DMS153 (cell line): ENCODE results near the gene PTPN7.
"Not testable (repeated sequence)": the region's sequence is repeated elsewhere in the genome, so short reads cannot be mapped to it uniquely, and the experiment has no call there.

Experiments used
- DNase-seq: peaks from one replicate; lab custom pipeline; 2025; lab: John Stamatoyannopoulos, UW

The PTPN7 gene

DNA sequence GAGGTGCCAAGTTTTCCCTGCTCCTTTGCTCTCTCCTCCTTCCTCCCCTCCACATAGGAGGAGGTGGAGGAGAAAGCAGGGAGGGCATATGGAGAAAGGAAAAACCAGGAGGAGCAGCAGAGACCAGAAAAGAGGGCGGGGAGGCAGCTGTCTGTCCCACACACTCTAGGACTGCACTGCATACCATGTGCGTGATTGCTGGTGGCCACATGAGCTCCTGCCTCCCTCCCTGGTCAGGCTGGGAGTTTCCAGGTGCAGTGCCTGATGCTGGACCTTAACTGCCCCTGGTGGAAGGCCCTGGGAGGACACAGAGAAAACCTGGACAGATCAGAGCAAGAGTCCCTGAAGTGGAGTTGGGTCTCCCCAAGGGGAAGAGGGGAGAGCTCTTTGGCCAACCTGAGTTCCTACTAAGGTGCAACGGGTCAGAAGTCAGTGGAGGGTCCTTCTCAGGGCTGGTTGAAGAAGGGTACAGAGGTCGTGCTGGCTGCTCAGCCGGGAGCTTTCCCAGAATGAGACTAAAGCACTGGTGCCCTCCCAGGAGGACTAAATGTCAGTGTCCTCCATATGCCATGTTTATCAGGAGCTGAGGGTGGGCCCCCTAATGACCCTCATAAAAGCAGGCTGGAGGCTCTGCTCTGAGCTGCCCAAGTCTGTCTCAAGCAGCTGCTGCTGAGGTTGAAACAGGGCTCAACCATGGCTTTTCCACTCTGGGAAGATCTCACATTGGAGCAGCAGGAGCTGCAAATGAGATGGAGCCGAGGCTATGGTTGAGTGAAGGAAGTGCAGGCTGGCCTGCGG, 29.7 kb upstream of the PTPN7 start:
- DNase-seq = no peak

DNA sequence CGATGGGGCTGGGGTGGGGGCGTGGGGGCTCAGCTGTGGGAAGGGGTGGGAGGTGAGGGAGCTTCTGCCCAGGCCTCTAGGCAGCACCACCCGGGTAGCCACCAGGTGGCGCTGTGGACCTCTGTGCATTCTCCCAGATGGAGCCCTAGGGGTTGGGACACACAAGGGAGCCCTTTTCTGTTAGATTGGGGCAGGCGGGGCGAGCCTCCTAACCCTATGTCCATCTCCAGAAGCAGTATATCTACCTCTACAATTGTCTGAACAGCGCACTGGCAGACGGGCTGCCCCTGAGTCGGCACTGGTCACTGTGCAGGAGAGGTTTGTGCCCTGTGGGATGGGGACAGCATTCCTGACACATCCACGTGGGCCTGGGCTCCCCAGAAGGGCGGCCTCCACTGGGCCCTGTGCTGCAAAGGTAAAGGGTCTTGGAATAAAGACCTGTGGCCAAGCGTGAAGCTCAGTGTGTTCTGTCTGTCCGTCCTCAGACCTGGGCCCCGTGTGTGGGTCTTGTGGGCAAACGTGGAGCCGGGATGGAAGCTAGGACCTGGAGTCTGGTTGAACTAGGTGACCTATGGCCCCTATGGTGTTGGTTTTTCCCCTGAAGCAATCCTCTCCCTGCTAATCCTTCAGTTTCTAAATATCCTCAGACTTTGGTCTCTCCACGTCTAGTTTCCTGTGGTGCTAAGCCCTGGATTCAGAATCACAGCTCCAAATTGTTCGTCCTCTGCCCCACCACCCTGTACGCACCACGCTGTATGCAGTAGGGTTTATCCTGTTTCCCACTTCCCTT, 28.8 kb upstream of the PTPN7 start:
- no peak for DNase-seq

DNA sequence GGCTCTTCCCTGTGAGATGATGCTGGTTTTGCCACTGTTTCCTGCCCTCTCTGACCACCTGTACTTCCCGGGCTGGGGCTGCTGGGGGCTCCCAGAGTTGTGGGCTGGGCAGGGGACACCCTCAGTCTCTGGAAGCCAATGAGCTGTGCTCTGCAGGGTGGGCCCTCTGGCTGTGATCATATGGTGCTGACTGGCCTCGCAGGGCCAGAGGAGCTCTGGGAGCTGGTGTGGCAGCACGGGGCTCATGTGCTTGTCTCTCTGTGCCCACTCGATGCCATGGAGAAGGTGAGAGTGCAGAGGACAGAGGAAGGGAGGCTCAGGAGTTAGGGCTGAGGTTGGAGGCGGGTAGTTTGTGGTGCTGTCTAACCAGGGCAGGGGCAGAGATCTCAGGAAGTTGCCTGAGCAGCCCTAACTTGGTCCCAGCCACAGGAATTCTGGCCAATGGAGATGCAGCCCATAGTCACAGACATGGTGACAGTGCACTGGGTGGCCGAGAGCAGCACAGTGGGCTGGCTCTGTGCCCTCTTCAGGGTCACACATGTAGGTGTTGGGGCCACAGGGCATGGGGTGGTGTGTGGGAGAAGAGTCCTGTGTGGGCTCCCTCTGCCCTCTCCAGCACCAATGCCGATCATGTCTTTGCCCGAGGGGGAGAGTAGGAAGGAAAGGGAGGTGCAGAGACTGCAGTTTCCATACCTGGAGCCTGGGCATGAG, 27.4 kb upstream of the PTPN7 start:
- no peak for DNase-seq

DNA sequence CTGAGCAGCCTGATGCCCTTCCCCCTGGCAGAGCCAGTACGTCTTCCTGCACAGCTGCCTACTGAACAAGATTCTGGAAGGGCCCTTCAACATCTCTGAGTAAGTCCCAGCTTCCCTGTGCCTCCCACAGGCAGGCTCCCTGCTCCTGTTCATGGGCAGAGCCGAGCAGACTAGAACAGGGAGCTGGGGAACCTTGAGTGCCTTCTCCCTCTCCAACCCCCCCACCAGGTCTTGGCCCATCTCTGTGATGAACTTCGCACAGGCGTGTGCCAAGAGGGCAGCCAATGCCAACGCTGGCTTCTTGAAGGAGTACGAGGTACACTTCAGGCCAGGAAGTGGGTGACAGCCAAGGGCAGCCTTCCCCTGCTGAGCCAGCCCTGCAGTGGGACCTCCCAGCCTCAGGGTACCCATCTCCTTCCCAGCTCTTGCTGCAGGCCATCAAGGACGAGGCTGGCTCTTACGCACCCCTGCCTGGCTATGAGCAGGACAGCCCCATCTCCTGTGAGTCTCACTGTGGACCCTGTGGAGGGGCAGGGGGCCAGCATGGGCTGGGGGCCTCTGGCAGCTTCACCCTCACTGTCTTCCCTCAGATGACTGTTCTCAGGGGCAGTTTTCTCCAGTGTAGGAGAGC, 26.8 kb upstream of the PTPN7 start:
- no peak for DNase-seq

DNA sequence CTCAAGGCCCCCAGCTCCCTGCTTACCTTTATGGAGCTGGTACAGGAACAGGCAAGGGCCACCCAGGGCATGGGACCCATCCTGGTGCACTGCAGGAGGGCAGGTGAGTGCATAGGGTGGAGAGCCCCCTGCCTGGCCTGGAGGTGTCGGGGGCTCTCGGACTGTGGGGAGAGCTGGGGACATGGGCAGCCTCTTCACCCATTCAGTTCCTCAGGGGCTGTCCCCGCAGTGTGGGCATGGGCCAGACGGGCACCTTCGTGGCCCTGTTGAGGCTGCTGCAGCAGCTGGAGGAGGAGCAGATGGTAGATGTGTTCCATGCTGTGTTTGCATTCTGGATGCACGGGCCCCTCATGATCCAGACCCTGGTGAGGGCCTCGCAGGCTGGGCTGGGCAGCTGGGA, 25.9 kb upstream of the PTPN7 start:
- no peak for DNase-seq

DNA sequence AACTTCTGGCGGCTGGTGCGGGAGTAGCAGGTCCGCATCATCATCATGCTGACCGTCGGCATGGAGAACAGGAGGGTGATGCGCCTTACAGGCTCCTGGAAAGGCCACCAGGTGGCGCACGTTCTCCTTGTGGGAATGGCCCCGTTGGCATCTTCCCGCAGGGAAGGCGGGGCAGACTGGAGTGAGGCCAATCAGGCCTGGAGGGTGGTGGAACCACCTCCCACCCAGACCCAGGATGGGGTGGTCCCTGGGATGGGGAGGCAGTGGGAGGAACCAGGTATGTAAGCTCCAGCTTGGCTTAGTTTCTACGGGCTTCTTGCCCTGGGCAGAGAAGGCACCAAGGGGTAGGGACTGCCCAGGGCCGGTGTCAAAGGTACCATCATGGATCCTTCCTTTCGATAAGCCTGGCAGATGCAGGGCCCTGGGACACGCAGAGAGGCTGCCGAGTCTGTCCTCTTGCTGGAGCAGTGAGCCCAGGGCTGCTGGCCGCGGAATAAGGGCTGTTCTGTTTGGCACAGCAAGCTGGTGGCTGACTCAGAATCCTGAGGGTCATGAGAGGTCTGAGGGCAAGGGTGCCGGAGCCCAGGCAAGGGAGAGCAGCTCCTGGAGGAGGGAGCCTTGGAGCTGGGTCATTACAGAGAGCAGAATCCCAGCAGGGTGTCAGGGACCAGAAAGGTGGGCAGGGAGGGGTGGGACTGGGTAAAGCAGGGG, 24.5 kb upstream of the PTPN7 start:
- DNase-seq = peak; percentile 71

DNA sequence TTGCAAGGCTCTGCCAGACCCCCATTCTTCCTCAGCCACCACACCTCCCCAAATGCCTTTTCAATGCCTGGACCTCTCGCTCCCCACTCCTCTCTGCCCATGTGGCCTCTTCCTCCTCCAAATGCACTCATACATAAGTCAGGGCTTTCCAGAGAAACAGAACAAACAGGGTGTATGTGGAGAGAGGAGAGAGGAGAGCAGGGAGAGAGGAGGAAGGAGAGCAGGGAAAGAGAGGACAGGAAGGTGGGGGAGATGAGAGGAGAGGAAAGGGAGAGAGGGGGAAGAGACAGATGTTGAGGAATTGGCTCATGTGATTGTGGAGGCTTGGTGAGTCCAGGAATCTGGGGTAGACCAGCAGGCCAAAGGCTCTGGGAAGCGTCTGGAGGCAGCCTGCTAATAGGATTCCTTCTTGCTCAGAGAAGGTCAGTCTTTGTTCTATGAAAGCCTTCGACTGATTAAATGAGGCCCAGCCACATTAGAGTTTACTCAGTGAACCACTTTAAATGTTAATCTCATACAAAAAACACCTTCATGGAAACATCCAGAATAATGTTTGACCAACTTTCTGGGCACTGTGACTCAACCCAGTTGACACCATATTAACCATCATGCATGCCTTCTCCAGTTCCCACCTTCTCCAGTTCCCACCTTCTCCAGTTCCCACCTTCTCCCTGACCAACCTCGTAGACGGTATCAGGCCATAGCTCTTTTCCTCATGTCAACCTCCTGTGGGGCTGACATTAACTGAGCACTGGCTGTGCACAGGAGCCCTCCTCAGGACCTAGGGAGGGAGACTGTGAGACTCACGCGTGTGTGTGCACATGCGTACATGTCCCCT, 21.9 kb upstream of the PTPN7 start:
- DNase-seq = no peak

DNA sequence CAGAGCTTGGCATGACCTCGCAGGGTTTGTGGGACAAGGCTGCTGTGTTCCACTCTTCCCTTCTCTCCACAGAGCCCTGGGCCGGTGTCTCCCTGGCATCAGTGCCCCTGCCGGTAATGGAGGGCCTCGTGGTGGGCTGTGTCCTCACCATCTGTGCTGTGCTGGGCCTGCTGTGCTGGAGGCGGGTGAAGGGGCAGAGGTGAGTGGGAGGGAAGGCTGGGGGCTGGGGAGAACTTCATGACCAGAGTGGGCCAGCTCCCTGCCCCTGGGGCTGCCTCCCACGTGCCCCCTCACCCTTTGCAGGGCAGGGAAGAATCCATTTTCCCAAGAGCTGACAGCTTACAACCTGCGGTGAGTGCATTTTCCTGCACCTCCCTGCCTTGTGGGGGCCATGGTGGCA, 21.2 kb upstream of the PTPN7 start:
- DNase-seq = no peak

DNA sequence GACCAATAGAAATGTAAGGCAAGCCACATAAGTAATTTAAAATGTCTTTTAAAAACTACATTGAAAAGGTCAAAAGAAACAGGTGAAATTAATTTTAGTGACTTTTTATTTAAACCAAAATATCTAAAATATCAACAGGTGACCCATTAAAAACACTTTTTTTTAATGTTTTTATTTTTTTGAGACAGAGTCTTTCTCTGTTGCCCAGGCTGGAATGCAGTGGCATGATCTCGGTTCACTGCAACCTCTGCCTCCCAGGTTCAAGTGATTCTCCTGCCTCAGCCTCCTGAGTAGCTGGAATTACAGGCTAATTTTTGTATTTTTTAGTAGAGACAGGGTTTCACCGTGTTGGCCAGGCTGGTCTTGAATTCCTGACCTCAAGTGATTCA, 20.3 kb upstream of the PTPN7 start:
- DNase-seq = not testable (repeated sequence)

DNA sequence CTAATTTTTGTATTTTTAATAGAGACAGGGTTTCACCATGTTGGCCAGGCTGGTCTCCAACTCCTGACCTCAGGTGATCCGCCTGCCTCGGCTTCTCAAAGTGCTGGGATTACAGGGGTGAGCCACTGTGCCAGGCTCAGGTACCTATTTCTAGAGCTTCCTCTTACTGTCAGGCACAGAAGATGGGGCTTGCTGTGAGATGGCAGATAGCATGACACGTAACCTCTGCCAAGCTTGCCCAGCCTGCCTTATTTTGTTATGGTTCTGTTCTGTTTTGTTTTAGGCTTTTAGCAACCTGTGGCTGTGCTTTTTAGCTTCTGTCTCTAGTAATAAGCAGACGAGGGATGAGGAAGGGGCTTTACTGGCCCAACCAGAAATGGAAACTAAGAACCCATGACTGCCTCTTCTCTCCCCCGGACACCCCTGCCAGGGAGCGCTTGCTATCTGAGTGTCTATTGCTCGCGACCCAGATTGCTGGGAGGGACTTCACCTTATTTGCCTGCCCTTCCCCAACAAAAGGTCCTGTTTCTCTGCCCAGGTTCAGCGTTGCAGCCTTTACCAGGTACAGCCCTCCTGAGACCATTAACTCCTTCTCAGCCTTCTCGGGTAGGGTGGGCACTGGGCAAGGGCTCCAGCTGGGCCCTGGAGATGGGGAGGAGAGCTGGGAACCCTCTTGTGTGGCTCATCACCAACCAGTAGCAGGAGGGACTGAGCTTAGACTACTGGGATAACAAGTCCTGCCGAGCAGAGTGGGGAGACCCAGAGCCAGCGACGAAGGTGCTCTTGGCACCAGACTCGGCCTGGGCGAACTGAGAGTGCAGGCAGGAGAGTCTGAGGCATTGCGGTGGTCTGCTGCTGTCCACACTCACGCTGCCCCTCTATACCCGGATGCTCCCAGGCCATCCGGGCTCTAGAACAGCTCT, 19.7 kb upstream of the PTPN7 start:
- DNase-seq = no peak

DNA sequence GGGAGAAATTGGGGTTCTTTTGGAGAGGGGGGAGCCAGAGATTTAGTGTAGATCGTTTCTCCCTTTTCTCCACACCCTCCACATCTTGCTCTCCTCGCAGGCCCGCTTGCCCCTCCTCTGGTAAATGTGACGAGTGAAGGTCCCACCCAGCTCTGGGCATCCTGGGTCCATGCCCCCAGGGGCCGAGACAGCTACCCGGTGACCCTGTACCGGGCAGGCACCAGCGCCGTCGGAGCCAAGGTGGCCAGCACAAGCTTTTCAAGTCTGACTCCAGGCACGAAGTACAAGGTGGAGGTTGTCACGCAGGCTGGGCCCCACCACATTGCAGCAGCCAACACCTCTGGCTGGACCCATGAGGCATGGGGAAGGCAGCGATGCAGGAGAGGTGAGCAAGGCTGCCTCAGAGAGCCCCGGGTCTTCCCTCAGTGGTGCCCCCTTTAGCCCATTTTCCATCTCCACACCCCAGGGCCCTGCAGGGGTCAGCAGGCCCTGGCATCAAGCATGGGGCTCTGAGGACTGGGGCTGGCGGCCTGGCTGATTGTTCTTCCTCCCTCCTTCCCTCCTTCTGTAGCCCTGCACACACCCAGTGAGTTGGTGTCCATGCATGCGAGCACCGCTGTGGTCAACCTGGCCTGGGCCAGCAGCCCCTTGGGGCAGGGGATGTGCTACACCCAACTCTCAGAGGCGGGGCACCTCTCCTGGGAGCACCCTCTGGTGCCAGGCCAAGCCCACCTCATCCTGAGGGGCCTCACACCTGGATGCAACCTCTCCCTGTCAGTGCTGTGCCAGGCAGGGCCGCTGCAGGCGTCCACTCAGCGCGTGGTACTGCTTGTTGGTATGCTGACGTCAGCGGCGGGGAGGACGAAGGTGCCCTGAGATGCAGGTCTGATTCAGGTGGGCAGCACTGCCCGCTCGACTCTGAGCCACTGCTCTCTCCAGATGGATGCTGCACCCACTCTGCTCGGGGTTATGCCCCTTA, 16.8 kb upstream of the PTPN7 start:
- no peak for DNase-seq

DNA sequence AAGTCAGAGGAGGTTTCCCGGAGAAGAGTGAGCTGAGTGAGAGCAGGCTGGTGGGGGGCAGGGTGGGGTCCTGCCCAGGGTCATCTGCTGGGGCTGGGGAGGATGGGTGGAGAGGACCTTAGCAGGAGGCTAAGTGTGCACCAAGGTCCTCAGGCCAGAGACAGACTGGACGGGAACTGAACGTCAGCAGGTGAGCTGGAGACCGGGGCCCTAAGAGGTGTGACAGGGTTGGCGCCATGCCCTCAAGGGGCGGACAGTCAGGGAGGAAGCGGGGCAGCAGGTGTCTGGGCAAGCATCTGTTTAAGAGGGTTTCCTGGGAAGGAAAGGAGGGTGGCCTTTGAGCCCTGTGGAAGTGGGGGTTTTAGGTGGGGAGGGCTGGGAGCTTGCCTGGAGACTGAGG, 13.6 kb upstream of the PTPN7 start:
- no peak for DNase-seq

DNA sequence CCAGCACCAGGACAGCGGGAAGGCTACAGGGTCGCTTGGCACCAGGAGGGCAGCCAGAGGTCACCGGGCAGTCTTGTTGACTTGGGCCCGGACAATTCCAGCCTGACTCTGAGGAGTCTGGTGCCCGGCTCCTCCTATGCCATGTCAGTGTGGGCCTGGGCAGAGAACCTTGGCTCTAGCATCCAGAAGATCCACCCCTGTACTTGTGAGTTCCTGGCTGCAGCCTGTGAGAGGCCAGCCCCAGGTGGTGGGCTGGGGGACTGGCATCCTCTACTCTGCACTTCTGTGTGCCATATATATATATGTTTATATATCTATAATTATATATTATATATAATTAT, 11.6 kb upstream of the PTPN7 start:
- DNase-seq = no peak

DNA sequence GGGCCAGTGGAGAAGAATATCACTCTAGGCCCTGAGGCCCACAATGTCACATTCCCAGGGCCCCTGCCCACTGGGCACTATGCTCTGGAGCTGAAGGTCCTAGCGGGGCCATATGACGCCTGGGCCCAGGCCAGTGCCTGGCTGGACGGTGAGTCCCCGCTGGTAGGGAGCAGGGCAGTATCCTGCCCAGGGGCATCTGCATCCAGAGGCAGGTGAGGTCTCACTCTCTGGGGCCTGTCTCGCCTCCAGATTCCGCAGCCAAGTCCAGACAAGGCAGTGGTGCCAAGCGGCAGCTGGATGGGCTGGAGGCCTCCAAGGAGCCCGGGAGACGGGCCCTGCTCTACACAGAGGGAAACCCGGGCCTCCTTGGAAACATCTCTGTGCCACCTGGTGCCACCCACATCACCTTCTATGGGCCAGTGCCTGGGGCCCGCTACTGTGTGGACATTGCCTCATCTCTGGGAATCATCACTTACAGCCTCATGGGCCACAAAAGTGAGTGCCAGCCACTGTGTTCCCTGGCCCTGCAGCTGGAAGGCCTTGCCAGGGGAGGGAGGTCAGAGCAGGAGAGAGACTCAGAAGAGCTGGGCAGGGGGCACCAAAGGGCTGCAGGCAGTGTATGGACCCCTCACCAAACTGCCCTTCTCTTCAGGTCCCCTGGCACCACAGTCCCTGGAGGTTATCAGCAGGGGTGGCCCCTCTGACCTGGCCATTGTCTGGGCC, 11.1 kb upstream of the PTPN7 start:
- no peak for DNase-seq

DNA sequence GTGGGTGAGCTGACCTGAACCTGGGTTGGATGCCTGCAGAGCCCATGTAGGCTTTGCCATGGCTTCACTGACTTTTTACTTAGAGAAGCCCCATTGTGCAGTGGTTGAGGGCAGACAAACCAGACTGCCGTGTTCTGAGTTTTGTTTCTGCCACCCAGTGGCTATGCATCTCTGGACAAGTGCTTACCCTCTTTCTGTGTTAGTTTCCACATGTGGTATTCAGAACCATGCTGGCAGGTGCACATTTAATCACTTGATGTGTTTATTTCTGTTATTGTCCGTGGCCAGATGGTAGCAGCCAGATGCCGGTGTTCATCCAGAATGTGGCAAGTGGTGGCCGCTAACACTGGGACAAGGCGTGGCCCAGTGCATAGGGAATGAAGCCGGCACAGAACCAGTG, 10.3 kb upstream of the PTPN7 start:
- peak; percentile 73 for DNase-seq

DNA sequence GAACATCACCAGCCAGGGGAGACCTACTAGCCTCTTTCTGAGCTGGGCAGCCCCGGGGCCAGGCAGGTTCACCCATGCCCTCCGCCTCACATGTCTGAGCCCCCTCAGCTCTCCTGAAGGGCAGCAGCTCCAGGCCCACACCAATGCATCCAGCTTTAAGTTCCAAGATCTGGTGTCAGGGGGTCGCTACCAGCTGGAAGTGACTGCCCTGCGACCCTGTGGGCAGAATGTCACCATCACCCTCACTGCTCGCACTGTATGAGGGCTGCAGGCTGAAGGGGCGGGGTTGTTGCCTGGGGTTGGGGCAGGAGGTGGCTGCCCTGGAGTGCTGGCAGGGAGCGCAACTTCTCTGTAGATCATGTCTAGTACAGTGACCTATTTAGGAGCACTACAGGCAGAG, 8.5 kb upstream of the PTPN7 start:
- DNase-seq = no peak

DNA sequence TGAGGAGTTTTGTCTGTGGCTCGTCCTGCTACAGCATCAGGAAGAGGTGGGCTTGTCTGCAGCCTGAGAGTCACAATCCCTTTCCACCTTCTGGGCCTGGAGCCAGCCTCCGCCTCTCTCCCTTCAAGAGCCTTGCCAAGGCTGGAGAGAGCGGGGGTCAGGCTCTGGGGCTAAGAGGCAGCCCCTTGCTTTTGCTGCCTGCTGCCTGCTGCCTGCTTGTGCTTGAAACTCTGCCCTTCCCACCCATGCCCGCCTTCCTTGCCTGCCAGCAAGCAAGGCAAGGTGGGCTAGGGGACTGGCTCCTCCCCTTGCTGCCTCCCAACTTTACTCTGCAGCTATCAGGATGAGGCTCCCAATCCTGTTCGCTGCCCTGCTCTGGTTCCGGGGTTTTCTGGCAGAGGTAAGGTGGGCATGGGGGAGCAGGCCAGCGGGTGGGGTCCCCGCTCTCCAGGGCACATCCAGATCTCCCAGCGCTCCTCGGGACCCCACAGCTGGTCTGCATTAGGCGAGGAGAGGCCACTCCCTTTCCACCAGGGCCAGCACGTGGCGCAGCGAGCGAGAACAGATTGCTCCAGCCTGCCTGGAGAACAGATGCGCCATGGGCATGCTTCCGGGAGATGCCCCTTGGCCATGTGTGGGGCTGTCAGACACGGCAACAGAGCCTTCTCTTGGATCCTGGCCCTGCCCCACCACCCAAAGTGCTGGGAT, 7.5 kb upstream of the PTPN7 start:
- DNase-seq = peak; percentile 19
